Stimulated activated CD4-positive, alpha-beta T cell treated with anti-CD3 and anti-CD28 coated beads, Interleukin-15, amount 100 ng/mL, for 48 hours (primary cell): Measurements from ENCODE around the gene COL5A1.

Source experiments
- DNase-seq, 2 donors: peaks; one replicate each; pipeline ENCODE4 v3.0.0-alpha.2; 2020; ENCODE audit warnings: low read depth in 2 of 2

The COL5A1 gene

DNA sequence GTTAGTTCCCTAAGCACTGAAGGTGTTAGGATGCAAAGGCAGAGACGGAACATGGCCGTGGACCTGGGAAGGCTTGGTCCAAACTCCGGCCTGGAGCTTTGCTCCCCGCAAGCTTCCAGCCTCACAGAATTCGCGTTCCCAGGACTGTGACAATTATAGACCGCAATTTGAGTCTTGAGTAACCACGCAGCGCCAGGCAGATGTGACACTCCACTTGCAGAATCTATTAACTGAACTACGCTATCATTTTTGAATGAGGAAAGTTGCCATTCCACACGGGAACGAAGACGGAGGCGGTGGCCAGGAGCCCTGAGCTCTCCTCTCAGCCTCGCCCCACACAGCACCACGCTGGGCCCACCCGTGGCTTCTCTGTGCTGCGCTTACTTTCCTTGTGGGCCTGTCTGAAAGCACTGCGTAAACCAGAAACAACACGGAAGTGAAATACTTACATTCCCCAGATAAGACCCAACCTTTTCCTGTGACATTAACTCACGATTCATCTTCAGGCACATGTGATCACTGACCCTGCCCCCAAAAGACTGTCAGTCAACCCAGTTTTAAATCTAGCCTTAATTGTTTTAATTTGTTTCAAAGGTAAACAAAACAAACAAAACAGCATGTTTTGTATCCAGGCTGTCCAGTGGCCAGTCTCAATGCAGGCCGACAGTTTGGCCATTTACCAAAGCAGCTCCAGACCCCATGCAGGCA lies 16.1 kb upstream of the COL5A1 start:
- no peak for DNase-seq

DNA sequence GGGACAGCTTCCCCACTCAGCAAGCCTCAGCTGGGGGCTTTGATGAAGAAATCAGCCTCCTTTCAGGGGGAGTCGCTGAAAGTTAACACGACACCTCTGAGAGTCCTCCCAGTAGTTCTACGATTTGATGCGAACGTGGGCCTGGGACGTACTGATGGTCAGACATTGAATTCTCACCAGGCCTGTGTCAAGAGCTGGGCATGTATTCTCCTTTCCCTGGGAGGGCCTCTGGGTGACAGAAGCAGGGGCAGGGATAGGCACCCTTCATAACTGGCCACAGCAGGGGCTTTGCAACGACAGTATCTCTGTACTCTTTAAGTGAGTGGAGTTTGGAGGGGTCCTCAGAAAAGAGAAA lies 15.6 kb upstream of the COL5A1 start:
- no peak for DNase-seq

DNA sequence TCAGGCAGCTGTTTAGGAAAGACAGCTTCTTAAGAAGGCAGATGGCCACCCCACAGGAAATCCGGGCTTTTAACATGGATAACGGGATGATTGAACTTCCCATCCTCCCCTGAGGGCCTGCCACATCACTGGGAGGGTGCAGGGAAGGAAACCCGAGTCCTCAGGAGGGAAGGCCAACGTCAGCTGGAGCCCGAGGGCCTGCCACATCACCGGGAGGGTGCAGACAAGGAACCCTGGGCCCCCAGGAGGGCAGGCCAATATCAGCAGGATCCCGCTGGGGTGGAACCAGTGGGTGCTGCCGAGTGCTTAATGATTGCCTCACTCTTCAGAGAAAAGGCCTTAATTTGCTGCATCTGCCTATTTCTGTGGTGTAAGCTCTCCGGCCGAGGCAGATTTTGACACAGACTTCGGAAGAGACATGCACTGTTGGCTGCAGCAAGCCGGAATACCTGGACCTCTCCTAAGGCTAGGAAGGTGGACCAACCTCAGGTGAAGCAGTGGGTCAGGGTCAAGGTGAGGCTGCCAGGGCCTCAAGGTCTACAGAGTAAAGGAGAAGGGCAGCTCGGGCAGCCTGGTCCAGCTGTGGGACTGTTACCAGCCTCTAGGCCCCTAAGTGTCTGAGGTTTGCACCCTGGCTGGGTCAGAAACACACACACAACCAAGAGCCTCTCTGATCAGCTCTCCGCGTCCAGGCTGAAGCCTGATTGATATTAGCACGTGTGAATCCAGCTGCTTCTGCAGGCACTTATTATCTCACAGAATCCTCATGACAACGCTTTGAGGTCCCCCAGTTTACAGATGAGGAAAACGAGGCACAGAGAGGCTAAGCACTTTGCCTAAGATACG lies 14.8 kb upstream of the COL5A1 start:
- no peak for DNase-seq

DNA sequence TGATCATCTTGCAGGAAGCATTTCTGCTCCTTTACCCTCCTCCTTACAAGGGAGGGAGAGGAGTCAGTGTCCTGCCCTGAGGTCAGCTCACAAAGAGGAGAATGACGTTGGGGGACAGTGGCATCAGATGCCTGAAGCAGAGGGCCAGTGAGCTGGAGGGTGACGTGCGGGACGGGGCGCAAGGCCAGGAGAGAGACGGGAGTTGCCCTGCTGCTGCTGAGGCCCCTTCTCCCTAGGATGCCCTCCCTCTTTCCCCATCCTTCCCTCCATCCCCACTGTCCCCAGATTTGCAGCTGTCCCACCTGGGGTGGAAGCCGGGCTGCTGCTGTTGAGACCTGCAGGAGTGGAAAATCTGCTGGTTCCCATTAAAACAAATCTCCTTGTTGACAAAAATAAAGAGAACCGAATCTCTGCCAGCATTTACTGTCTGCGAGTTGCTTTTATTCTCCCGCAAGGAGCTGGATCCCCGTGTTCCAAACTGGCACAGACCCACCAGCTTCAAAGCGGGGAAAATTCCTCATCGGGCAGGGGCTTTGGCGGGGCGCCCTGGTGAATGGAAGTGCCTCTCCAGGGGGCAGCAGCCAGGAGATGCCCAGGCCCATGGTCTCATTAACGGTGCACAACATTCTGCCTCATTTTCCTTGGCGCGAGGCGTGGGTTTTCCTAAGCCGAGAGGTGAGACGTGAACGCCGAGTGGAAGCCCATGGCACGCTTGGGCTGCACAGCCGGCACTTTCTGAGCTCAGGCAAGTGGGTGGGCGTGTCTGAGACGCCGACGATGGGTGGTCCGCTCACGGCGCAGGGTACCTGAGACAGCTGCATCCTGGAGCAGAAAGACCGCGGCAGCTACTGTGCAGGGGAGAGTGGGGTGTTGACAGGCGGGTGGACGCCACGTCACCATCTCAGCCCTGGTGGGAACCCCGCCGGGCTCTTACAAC lies 13.9 kb upstream of the COL5A1 start:
- no peak for DNase-seq

DNA sequence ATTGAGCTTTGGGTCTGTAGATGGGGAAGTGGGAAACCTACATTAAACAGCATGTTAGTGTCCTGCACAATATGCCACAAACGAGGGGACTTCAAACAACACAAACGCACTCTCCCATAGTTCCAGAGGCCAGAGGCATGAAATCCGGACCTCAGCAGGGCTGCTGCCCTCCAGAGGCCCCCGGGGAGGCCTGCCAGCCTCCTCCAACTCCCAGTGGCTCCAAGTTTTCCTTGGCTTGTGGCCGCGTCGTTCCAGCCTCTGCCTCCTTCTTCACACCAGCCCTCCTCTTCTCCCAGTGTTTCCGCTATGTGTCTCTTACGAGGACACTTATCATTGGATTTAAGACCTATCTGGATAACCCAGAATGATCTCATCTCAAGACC lies 13.3 kb upstream of the COL5A1 start:
- DNase-seq: no peak

DNA sequence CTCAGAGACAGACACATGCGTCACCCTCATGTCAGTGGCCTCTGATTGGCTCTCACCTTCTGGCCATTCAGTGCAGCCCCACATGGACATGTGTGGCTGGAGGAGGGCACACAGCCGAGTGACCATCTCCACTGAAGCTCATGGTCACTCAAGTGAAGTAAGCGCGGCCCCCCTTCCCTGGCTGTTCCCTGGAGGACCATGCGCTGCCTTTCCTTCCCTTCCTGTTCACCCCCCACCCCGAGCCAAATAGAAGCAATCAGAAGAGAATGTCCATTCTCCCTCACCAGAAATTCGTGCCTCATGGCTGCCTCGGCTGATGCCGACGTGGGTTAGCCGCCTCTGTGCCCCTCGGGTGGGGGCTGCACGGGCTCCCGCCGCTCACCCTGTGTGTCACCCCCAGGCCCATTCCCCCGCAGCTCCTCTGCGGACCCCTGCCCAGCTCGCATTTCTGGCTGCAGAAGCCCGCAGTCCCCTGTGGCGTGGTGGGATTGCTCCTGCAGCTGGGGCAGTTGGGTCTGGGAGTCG lies 12.5 kb upstream of the COL5A1 start:
- DNase-seq: no peak

DNA sequence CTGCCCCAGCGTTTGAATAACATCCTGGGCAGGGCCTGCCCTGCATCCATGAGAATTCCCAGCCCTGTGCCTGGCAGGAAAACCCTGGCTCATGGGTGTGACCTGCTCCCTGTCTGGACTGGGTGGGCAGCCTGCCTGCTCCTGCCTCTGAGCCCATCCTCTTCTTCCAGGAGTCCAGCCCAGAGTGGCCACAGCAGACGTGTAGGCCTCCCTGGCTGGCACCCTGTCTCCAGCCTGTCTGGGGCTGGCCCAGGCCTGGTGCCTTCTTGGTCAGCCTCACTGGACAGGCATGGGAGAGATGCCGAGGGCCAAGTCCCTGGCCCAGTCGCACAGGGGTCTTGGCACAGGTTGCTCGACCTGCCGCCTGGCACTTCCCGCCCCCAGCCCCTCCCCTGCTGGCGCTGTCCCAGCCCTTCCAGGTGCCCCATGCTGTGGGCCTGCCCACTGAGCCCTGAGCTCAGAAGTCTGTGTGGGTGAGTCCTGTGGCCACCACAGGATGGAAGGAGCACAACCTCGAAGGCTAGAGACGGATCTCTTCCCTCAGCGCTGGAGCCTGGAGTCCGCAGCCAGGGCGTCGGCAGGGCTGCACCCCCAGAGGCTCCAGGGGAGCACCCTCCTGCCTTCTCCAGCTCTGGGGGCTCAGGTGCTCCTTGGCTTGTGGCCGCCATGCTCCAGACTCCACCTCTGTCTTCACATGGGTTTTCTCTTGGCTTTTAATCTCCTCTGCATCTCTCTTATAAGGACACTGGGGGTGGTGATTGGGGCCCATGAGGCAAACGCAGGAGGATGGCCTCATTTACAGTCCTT lies 11.8 kb upstream of the COL5A1 start:
- DNase-seq: no peak

DNA sequence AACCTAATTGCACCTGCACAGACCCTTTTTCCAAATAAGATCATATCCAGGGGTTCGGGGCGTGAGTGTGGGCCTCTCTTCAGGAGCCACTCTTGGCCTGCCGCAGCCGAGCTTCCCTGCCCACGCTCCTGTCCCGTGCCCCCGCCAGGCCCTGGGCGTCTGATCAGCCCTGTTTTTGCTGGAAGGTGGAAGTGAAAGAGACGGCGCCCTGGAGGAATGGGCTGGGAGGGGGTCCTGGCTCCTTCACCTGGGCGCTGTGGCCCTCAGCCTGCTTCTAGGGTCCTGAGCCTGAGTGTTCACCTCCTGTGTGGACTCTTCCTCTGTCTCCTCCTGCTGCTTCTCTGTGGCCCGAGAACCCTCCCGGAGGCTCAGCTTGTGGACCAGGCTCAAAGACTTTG lies 11.2 kb upstream of the COL5A1 start:
- DNase-seq: no peak

DNA sequence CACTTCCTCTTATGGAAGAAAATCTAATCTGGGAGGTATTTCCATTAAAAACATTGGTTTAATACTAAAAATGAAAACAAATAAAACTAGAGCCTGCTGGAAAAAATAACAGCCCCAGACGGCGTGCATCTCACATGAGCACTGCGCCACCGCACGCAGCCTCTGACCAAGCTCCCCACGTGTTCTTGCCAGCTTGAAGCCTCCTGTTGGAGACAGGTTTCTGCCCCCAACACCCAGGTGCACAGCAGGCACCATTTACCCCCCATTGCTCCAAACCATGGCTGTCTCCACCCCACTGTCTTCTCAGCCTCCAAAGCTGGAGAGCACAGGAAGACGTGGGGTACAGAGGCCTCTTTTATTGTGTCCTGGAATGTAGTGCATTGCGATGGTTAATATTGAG lies 10.7 kb upstream of the COL5A1 start:
- DNase-seq: no peak

DNA sequence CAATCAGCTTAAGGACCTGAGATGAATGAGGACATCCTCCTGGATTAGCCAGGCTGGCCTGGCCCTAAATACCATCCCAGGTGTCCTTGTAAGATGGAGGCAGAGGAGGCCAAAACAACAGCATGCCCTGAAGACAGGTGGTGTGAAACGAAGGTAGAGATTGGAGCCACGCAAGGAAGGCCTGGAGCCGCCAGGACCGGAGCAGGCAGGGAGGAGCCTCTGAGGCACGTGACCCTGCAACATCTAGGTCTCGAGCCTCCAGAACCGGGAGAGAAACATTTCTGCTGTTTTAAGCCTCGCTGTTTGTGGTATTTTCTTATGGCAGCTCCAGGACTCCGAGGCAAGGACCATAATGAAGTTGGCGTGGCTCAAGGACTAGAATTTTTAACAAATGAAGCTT lies 9.7 kb upstream of the COL5A1 start:
- DNase-seq: no peak

DNA sequence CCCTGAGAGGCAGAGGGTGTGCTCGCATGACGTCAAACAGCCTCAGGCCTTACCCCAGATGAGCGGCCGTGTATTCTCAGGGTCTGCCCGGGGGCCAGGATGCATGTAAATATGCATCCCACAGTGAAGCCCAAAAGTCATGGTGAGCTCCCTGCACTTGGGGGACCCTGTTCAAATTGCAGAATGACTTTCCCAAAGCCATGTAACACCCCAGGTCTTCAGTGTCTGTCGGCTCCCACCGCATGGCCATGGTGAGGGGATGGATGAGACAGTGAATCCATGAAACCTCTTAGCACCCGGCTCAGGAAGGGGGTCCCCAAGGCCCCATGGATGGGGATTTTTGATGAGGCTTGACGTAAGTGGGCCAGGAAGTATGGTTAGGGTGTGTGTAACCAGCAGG lies 9.3 kb upstream of the COL5A1 start:
- no peak for DNase-seq

DNA sequence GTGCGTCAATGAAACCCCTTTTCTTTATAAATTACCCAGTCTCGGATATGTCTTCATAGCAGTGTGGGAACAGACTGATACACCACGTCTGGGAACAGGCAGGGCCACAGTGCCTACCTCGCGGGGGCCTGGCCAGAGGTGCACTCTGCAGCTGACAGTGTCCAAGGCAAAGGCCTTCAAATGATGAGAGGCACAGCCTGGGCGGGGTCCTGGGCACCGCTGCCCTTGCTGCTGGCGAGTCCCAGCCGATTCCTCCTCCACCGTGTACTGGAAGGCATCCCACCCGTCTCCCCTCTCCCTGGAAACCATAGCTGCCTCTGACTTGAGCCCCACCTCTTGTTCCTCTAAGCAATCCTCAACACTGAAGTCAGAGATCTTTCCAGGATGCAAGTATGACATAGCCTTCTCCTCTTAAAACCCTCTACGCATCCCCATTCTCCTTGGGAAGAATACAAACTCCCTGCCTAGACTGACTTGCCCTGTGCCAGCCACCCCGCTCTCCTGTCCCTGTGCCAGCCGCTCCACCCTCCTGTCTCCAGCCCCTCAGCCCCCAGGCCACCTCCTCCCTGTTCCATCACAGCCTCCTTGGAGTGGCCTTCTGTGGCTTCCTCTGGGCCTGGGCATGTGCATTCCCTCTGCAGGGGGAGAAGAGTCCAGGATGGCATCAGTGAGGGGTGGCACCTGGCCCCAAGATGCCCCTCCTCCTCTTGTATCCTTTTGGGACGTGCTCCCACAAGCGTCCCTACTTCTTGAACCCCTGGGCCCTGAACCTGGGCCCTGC lies 8.1 kb upstream of the COL5A1 start:
- no peak for DNase-seq

DNA sequence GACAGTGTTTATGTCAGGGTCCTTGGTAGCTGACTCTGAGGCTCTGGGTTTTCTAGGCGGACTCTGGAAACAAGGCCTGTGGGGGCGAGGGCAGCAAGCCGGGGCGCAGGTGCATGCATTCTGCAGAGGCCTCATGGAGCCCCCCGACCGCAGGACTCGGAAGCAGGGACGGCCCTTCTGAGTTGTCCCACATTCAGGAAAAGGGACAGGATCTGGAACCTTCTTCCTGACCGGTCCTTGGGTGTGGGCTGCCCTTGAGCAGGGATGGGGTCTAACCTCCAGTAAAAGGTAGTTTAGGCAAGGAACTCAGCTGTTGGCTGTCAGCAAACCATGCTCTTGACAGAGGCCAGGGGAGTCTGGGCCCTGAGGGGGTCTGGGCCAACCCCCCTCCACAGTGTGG lies 7.4 kb upstream of the COL5A1 start:
- DNase-seq: no peak

DNA sequence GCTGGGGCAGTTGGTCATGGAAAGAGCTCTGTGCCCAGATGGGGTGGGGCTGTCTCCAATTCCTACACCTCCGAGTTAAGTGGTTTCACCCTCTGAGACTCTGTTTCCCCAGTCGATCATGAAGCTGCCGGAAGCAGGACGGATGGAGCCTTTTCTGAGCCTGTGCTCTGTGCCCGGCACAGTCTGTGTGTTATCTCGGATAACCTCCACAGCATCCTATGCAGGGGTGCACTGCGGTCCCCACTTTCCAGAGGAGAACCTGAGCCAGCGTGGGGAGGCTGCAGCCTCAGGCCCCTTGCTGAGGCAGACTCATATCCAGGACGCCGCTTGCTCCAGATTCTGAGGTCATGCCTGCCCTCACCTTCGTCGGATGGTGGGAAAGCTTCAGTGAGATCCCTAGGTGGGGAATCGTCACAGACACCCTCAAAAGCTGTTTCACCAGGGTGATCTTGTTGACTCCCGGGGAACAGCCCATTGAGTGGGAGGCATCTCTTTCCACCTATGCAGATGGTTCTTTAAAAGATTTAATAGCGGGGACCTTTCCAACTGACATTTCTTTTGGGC lies 6.9 kb upstream of the COL5A1 start:
- no peak for DNase-seq

DNA sequence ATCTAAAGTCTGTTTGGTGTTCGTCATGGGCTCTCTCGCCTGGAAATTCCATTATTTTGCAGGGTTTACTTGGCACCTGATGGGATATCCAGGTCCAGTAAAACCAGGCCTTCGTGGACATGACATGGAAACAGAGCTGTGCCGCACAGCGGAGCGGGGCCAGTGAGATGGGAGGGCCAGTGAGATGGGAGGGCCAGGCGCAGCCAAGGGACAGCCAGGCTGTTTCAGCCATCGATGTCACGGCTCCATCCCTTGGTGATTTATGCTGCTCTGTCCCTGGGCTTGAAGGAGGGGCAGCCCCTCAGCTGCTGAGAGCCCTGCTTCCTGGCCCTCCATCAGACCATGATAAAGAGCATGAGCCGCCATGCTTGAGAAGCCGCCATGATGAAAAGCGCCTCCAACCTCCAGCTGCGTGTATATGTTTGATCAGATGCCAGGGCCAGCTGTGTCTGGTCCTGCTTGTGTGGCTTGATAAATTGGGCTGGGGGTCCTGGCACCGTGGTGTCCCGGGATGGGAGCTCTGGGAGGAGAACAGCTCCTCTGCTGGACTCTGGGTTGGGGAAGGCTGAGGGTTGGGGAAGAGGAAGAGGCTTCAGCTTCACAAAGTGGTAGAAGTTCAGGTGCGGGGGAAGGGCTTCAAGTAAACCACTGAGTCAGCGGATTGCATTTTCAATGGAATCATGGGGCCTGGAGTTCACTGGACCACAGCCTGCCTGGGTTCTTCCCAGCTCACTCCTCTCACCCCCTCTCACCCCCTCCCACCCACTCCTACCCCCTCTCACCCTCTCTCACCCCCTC lies 6.1 kb upstream of the COL5A1 start:
- no peak for DNase-seq

DNA sequence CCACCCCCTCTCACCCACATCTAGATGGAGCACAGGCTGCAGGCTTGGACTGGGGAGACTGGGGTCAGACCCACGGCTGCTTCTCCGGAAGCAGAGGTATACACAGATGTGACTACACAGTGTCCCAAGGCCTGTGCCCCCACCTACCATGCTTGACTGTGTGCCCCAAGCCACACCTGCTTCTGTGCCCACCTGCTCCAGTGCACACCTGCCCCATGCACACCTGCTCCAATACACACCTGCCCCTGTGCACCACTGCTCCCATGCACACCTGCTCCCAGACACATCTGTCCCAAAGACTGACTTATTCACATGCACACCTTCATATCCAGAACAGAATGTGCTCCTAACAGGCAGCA lies 5.5 kb upstream of the COL5A1 start:
- DNase-seq: no peak

DNA sequence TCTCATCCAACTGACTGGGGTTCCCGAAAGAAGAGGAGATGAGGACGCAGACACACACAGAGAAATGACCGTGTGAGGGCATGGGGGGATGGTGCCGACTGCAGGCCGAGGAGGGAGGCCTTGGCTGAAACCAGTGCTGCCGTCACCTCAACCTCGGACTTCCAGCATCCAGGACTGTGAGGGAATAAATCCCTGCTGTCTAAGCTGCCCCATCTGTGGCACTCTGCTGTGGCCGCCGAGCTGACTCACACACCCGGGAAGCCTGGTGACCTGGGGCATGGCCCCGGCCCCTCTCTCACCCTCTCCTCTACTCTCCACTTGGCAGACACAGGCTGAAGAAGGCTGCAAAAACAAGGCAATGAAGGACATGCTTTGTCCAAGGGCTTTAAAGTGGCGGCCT lies 4.4 kb upstream of the COL5A1 start:
- DNase-seq: no peak

DNA sequence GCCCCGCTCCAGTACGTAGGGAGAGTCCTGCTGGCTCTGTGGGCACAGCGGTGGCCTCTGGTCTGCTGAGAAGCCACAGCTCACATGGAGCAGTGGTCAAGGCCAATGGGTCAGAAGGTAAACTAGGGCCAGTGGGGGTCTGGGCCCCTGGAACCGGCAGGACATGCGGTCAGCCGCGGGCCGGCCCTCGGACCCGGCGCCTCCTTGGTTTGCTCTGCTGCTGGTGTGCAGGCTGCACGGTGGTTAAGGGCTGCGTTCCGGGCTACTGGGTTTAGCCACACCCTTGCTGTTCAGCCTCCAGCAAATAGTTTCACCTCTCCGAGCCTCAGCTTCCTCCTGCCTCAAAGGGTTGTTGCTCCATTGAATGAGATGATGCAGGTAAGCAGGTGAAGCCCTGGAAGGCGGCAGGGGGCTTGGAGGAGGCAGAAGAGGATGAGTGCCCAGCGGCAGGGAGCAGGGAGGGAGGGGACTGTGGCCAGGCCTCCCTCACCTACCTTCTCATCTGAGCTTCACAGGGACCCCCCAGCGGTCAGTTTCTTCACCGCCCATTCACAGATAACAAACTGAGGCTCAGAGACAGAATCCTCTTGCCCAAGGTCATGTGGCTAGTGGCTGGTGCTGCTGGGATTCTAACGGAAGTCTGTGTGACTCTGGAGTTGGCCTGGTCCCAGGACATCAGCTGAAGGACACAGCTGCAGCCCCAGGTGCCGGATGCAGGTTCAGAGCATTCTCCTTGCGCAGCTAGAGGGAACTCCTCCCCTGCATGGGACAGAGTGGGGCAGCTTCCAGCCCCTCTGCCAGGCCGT lies 3.7 kb upstream of the COL5A1 start:
- no peak for DNase-seq
